Naive thymus-derived CD8-positive, alpha-beta T cell (primary cell): ENCODE data around the gene KCTD16. TPM values are rescaled to one million over a fixed set of nuclear protein-coding genes. Genes with fewer than 3 reads are reported as not detected.

Experiments used
- ATAC-seq, 2 donors: fragments of 150-1000 bp; cut with Tn5 transposase in 1 of 2; sonication (Bioruptor Pico), chemical (Tn5 transposase) in 1 of 2; 1 replicate in 1 of 2; 2 replicates in 1 of 2; pipeline ENCODE4 v1.10.0; 2021; ENCODE audit warnings: mild to moderate bottlenecking in 2 of 2, moderate library complexity in 2 of 2
- POLR2A ChIA-PET: fragments of 350-600 bp; sonication (Branson Sonifier 250); formaldehyde crosslinking; loops from one replicate; lab custom pipeline; 2021; ENCODE audit warnings: antibody characterized with exemption; lab: Charles Lee
- DNase-seq, 10 donors: peaks; one replicate each; pipeline versions ENCODE4 v3.0.0 to v3.0.0-alpha.2; 2020 to 2022
- H3K27ac Mint-ChIP-seq, 10 donors: one replicate each; pipeline ENCODE4 v1.8.0; 2020 to 2022; ENCODE audit warnings: mild to moderate bottlenecking in 10 of 10, mixed read lengths in 10 of 10, moderate library complexity in 4 of 10, inconsistent platforms in 1 of 10
- H3K27me3 Mint-ChIP-seq, 5 donors: one replicate each; pipeline ENCODE4 v1.8.0; 2021 to 2022; ENCODE audit warnings: mixed read lengths in 5 of 5
- H3K36me3 Mint-ChIP-seq, 3 donors: one replicate each; pipeline ENCODE4 v1.8.0; 2020 to 2022; ENCODE audit warnings: mixed read lengths in 3 of 3, mild to moderate bottlenecking in 2 of 3, inconsistent platforms in 1 of 3
- H3K4me1 Mint-ChIP-seq, 4 donors: one replicate each; pipeline ENCODE4 v1.8.0; 2021 to 2022; ENCODE audit warnings: mixed read lengths in 4 of 4
- H3K4me3 Mint-ChIP-seq, 10 donors: one replicate each; pipeline ENCODE4 v1.8.0; 2020 to 2022; ENCODE audit warnings: mild to moderate bottlenecking in 10 of 10, mixed read lengths in 10 of 10, moderate library complexity in 6 of 10, inconsistent platforms in 1 of 10
- H3K9me3 Mint-ChIP-seq, 9 donors: one replicate each; pipeline ENCODE4 v1.8.0; 2020 to 2022; ENCODE audit warnings: mixed read lengths in 9 of 9, mild to moderate bottlenecking in 3 of 9, inconsistent platforms in 1 of 9, moderate library complexity in 1 of 9
- polyA plus RNA-seq, 3 donors: library from polyadenylated mRNA; unstranded; fragments of 300-500 nt; fragmentation: Illumina TruSeq; gene quantifications; one replicate each; pipeline ENCODE4 v1.2.3, GENCODE V29; 2021
- total RNA-seq, 8 experiments: library from RNA in 2 of 8; stranded (reverse) in 2 of 8; gene quantifications; one replicate each; pipeline ENCODE4 v1.2.3 and lab custom pipeline; 2021 to 2026

Gene KCTD16
- under 1 TPM; 0.13 to 0.27 TPM for total RNA-seq
- polyA plus RNA-seq: not detected
- 0 to 0.96 (median 0.21) reads per million in 6 experiments for total RNA-seq (lab: John Stamatoyannopoulos, UW)

- Mint-ChIP-seq H3K4me1 (peaks cover 16 to 48% (median 42%) of the 10 kb centered on the region in 4 donors), H3K36me3 (peaks cover 0 to 29% (median 9%) of the 10 kb centered on the region in 3 donors), H3K4me3 (peak within 1 kb of the TSS; percentile 89 to 98 (median 92)), H3K27me3 (peaks cover 0 to 6% (median 1%) of the 10 kb centered on the region in 5 donors), H3K9me3 (no peaks in the 10 kb centered on the region), H3K27ac (peak within 1 kb of the TSS; percentile 90 to 99 (median 95))
- POLR2A ChIA-PET: interaction anchor here (0.5 to 3.3 kb wide), 7 partner anchors 11 to 1150 kb away, joined by 3 to 44 read pairs (median 3); partner anchors contain the start of gene NR3C1
- ATAC-seq: peak; percentile 95 to 97
- peak; percentile 90 to 99 (median 97) for DNase-seq
These were observed at the start of gene KCTD16, which contains the start of gene YIPF5 for GRCh38 chr5:144170276-144171024. TSS of gene KCTD16 (plus strand) at chr5:144170873. TSS of gene YIPF5 (minus strand) at chr5:144170659. CDS start at chr5:144169955, 704 bp downstream.

GRCh38 chr5:144121577-144121976 is 49.1 kb upstream of the KCTD16 start:
- Mint-ChIP-seq H3K27ac (no peak overlapping the region), H3K27me3 (peaks cover 0 to 4% (median 3%) of the 10 kb centered on the region in 5 donors), H3K4me3 (no peak overlapping the region), H3K36me3 (no peaks in the 10 kb centered on the region), H3K9me3 (peaks cover 0 to 4% (median 0%) of the 10 kb centered on the region in 9 donors), H3K4me1 (no peaks in the 10 kb centered on the region)
- DNase-seq (no peak), ATAC-seq (no peak)
- POLR2A ChIA-PET: no interaction called here

DNA sequence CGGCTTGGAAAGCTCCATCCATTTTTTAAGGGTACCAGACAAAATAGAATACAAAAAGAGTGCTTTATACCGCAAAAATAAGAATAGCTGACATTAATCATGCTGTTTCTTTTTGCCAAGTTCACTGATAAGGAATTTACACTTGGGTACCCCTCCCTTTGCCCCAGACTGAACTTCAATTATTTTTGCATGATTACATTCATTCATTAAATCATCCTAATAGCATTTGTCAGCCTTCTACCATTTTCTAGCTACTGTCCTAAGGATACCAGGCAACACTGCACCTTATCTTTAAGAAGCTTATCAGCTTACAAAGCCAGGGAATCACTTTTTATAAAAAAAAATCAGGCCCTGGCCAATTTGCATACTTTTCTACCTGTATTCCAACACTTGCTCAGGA is 48.6 kb upstream of the KCTD16 start:
- H3K36me3 Mint-ChIP-seq: no peaks in the 10 kb centered on the region
- peaks cover 0 to 4% (median 3%) of the 10 kb centered on the region in 5 donors for H3K27me3 Mint-ChIP-seq
- H3K4me3 Mint-ChIP-seq: no peak overlapping the region
- POLR2A ChIA-PET: no interaction called here
- peaks cover 0 to 4% (median 0%) of the 10 kb centered on the region in 9 donors for H3K9me3 Mint-ChIP-seq
- H3K4me1 Mint-ChIP-seq: no peaks in the 10 kb centered on the region
- DNase-seq: no peak
- H3K27ac Mint-ChIP-seq: no peak overlapping the region
- no peak for ATAC-seq

GRCh38 chr5:144122641-144123040 is 48.0 kb upstream of the KCTD16 start:
- POLR2A ChIA-PET: no interaction called here
- H3K4me1 Mint-ChIP-seq: no peaks in the 10 kb centered on the region
- H3K27me3 Mint-ChIP-seq: peaks cover 0 to 4% (median 3%) of the 10 kb centered on the region in 5 donors
- H3K9me3 Mint-ChIP-seq: peaks cover 0 to 4% (median 0%) of the 10 kb centered on the region in 9 donors
- no peaks in the 10 kb centered on the region for H3K36me3 Mint-ChIP-seq
- DNase-seq: no peak
- ATAC-seq: no peak
- H3K4me3 Mint-ChIP-seq: no peak overlapping the region
- no peak overlapping the region for H3K27ac Mint-ChIP-seq

DNA sequence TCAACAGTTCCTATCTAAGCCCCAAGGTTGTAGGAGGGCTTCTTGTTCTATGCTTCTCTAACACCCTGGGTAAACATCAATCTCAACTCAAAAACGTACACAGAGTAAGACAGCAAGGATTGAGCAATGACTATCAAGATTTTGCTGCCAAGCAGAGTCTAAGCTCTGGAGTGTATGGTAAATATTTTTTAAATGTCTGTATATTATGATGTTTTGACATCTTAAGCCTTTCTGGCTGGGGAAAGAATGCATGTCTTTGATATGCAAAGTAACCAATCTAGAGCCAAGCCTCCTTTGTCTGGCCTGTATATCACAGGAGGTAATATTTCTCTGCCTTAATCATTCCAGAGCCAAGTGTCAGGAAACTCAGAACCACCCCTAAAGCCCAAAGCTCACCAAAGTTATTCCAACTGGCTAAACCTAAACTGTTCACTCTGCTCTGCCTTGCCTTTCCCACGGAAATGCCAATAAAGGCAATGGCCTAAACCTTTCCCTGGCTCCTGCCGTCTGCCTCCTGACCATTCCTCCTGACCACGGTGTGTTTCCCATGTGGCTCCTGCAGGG is 45.4 kb upstream of the KCTD16 start:
- ATAC-seq: no peak
- Mint-ChIP-seq H3K9me3 (peaks cover 0 to 2% (median 0%) of the 10 kb centered on the region in 9 donors), H3K27me3 (peaks cover 0 to 4% (median 3%) of the 10 kb centered on the region in 5 donors), H3K27ac (no peak overlapping the region), H3K36me3 (no peaks in the 10 kb centered on the region), H3K4me3 (no peak overlapping the region), H3K4me1 (no peaks in the 10 kb centered on the region)
- no peak for DNase-seq
- POLR2A ChIA-PET: no interaction called here

- no peak overlapping the region for H3K27ac Mint-ChIP-seq
- H3K27me3 Mint-ChIP-seq: peaks cover 0 to 4% (median 2%) of the 10 kb centered on the region in 5 donors
- no peaks in the 10 kb centered on the region for H3K4me1 Mint-ChIP-seq
- no peak overlapping the region for H3K4me3 Mint-ChIP-seq
- ATAC-seq: no peak
- H3K36me3 Mint-ChIP-seq: no peaks in the 10 kb centered on the region
- no peaks in the 10 kb centered on the region for H3K9me3 Mint-ChIP-seq
- POLR2A ChIA-PET: no interaction called here
- no peak for DNase-seq
These were observed 44.0 kb upstream of the KCTD16 start for GRCh38 chr5:144126707-144127106.

GRCh38 chr5:144128844-144129243 is 41.8 kb upstream of the KCTD16 start:
- no peak overlapping the region for H3K4me3 Mint-ChIP-seq
- peaks cover 0 to 3% (median 0%) of the 10 kb centered on the region in 9 donors for H3K9me3 Mint-ChIP-seq
- POLR2A ChIA-PET: no interaction called here
- DNase-seq: no peak
- H3K27me3 Mint-ChIP-seq: peaks cover 0 to 3% (median 2%) of the 10 kb centered on the region in 5 donors
- no peaks in the 10 kb centered on the region for H3K36me3 Mint-ChIP-seq
- no peaks in the 10 kb centered on the region for H3K4me1 Mint-ChIP-seq
- ATAC-seq: no peak
- H3K27ac Mint-ChIP-seq: no peak overlapping the region

DNA sequence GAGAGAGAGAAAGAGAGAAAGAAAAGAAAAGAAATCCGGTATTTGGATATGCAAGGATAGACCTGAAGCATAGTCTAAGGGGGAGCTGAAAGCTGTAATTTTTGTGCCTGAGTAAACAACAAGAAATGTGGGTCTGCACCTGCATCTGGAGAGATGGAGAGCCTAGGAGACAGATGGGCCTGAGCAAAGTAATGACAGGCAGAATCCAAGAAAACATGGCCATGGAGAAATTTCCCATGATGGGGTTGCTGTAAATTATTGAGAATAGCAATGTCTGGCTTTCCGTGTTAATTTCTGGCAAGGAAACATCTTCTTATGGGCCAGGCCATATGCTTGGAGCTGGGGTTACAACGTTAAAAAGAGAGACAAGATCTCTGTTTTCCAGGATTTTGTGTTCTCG is 40.4 kb upstream of the KCTD16 start:
- H3K4me1 Mint-ChIP-seq: no peaks in the 10 kb centered on the region
- H3K9me3 Mint-ChIP-seq: peaks cover 0 to 3% (median 0%) of the 10 kb centered on the region in 9 donors
- H3K36me3 Mint-ChIP-seq: no peaks in the 10 kb centered on the region
- H3K27me3 Mint-ChIP-seq: peaks cover 0 to 2% (median 0%) of the 10 kb centered on the region in 5 donors
- ATAC-seq (no peak), DNase-seq (no peak)
- H3K4me3 Mint-ChIP-seq: no peak overlapping the region
- POLR2A ChIA-PET: no interaction called here
- peak overlapping the region in 1 of 10 donors; percentile 77 for H3K27ac Mint-ChIP-seq

DNA sequence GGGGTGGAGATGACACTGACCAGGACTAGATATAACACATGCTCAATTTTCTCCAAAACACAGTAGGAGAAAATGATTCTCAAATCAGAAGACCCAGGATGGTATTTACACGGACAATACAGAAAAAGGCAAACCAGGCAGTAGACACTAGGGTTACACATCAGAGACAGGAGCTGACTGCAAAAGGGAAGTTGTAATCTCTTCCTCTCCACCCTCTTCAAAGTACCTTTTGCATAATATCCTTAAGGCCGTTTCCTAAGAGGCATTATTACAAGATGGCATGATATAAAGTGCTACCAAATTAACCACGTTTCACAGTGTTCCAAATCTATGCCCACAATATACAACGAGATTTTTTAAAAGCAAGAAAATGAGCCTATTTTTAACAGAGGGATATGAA is 39.4 kb upstream of the KCTD16 start:
- Mint-ChIP-seq H3K4me1 (no peaks in the 10 kb centered on the region), H3K27me3 (peaks cover 0 to 2% (median under 1%) of the 10 kb centered on the region in 5 donors), H3K9me3 (peaks cover 0 to 3% (median 0%) of the 10 kb centered on the region in 9 donors), H3K4me3 (no peak overlapping the region), H3K27ac (no peak overlapping the region), H3K36me3 (no peaks in the 10 kb centered on the region)
- POLR2A ChIA-PET: no interaction called here
- DNase-seq: no peak
- ATAC-seq: no peak

DNA sequence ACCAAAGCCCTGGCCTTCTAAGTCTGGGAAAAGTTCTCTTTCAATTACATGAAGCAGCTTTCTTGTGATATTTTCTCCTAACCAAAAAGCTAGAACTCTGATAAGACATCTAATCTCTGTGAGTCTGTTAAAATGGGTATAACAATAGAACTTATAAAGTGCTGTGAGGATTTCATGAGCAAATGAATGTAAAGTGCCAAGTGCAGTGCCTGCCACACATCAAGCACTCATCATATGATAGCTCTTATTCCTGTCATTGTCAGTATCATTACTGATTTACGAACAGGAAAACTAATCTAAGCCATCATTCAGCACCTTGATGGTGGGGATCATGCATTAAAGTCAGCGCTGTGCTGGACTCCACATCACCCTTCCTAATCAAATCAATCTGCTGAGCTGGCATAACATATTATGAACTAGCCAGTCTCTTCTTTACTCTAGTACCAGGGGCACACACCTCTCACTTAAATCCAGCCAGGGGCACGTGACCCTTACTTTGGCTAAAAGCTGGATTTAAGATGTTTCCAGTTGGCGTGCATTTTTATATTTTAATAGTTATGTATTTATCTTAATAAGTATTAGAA is 37.5 kb upstream of the KCTD16 start:
- peaks cover 0 to 3% (median 0%) of the 10 kb centered on the region in 9 donors for H3K9me3 Mint-ChIP-seq
- DNase-seq (no peak), ATAC-seq (no peak)
- no peaks in the 10 kb centered on the region for H3K36me3 Mint-ChIP-seq
- no peaks in the 10 kb centered on the region for H3K4me1 Mint-ChIP-seq
- H3K4me3 Mint-ChIP-seq: no peak overlapping the region
- POLR2A ChIA-PET: interaction anchor here (0.5 kb wide), 1 partner anchor 208 kb away, joined by 4 read pairs; no protein-coding TSS in a partner anchor
- no peak overlapping the region for H3K27ac Mint-ChIP-seq
- peaks cover 0 to 4% (median 1%) of the 10 kb centered on the region in 5 donors for H3K27me3 Mint-ChIP-seq

DNA sequence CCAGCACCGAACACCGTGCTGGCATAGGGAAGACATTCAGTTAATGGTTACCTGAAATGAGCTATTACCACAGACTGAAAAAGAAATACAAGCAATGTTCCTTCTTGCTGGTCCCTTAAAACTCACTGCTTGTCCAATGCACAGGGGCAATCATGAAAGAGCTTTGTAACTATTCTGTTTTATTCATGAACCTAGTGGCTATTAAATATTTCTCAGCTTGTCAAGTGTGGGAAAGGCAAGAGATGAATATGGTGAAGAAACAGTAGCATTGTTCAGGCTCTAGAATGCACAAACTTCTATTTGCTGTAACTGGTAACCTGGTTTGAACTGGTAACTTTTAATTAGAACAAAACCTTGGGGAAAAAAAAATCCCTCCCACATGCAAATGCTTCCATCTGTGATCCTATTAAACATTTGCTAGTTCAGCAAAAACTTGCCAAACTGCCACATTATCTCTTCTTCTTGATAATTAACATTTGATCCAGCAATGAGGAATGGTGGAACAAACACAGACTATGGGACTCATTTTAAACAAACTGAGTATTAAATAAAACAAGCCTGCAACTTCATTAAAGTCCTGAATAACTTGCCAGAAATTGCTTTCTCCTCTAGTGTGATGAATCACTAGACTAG is 36.4 kb upstream of the KCTD16 start:
- no peak overlapping the region for H3K4me3 Mint-ChIP-seq
- H3K36me3 Mint-ChIP-seq: no peaks in the 10 kb centered on the region
- peaks cover 1 to 8% (median 3%) of the 10 kb centered on the region in 5 donors for H3K27me3 Mint-ChIP-seq
- peak overlapping the region in 1 of 10 donors; percentile 1 for H3K27ac Mint-ChIP-seq
- ATAC-seq (no peak), DNase-seq (no peak)
- POLR2A ChIA-PET: no interaction called here
- H3K9me3 Mint-ChIP-seq: peaks cover 0 to 3% (median 0%) of the 10 kb centered on the region in 9 donors
- no peaks in the 10 kb centered on the region for H3K4me1 Mint-ChIP-seq

DNA sequence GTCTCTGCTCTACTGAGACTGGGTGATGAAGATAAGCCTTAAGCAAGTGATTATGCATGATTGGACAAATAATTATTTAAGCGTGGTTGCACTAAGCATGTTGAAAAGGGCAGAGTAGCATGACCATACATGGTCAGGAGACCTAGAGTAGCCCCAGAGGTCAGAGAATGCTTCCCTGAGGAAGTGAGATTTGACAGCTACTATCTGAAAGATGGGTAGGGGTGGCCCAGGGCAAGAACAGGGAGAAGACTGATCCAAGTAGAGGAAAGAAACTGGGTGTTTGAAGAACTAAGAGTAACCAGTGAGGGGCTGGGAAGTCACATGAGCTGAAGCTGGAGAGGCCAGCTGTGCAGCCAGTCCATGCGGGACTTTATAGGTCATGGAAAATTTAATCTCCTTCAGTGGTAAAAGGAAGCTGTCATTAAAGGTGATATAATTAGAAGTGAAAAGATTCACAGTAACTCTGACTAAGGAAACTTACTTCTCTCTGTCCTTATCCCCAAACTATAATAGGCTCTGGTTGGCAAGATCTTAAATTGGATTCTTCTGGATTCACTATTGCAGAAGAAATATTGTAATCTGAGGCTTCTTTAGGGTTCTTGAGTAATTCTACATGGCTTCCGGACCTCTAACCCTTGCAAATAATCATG is 35.4 kb upstream of the KCTD16 start:
- Mint-ChIP-seq H3K9me3 (peaks cover 0 to 3% (median 0%) of the 10 kb centered on the region in 9 donors), H3K27ac (no peak overlapping the region), H3K36me3 (no peaks in the 10 kb centered on the region), H3K27me3 (peaks cover 1 to 9% (median 4%) of the 10 kb centered on the region in 5 donors), H3K4me3 (no peak overlapping the region), H3K4me1 (no peaks in the 10 kb centered on the region)
- POLR2A ChIA-PET: no interaction called here
- ATAC-seq (no peak), DNase-seq (no peak)
